ENCODE measurements around the gene HOTAIR. TPM values are rescaled to one million over a fixed set of nuclear protein-coding genes. Genes with fewer than 3 reads are reported as not detected.

HOTAIR gene
- total and polyA plus RNA-seq, 8 donors = not detected

DNA sequence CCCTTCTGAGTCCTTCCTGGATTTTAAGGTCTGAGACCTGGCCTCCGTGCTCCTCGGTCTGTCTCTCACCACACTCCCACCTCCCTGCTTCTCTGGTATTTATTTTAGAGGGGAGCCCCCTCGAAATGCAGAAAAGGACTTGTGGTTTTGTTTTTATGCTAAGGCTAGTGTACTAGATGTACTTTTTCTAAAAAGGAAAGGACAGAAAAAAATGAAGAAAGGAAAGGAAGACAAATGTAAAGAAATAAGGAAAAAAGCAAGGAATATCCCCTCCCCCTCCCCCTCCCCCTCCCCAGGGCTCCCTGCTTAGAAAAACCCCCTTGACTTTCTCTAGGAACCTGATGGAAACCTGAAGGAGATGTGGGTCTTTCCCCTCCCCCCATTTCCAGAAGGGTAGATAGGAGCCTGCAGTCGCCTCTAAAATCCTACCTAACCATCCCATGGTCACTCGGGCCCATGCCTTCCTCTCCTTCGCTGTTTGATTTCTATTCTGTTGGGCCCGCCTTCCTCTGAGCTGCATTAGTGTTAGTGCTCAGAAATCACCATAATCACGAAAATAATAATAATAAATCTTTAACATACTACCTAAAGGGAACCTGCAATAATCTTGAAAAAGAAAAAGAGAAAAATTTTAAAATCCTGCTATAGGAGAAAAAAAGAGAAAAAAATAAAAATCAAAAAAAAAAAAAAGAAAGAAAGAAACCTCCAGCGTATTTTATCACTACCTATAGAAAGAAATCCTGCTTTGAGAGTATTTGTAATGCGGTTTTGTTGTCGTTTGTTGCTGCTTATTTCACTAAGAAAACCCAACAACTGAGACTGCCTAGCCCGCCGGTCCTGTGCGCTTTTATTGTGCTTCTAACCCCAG lies 37.1 kb upstream of the HOTAIR start:
- Histone ChIP-seq H3K9me3 (peaks cover 0 to 5% (median 0%) of the 10 kb centered on the region in 4 donors), H3K36me3 (no peaks in the 10 kb centered on the region), H3K27ac (no peak overlapping the region), H3K4me1 (peaks cover 11 to 34% (median 27%) of the 10 kb centered on the region in 4 donors), H3K27me3 (peaks cover 45 to 100% (median 98%) of the 10 kb centered on the region in 3 donors), H3K4me3 (no peak overlapping the region)
- TF ChIP-seq POLR2A (IDR thresholded peaks at IDR 0.05) (no peak), POLR2AphosphoS5 (IDR thresholded peaks at IDR 0.05) (no peak), EP300 (IDR thresholded peaks at IDR 0.05) (no peak)
- TF ChIP-seq, protein P1, sequence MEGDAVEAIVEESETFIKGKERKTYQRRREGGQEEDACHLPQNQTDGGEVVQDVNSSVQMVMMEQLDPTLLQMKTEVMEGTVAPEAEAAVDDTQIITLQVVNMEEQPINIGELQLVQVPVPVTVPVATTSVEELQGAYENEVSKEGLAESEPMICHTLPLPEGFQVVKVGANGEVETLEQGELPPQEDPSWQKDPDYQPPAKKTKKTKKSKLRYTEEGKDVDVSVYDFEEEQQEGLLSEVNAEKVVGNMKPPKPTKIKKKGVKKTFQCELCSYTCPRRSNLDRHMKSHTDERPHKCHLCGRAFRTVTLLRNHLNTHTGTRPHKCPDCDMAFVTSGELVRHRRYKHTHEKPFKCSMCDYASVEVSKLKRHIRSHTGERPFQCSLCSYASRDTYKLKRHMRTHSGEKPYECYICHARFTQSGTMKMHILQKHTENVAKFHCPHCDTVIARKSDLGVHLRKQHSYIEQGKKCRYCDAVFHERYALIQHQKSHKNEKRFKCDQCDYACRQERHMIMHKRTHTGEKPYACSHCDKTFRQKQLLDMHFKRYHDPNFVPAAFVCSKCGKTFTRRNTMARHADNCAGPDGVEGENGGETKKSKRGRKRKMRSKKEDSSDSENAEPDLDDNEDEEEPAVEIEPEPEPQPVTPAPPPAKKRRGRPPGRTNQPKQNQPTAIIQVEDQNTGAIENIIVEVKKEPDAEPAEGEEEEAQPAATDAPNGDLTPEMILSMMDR (IDR thresholded peaks at IDR 0.05) = no peak
- intact Hi-C loops (cut with DNase I; ENCODE audit: low total_unique reads) = no loop called here
- no peak for DNase-seq
- WGBS, 5 donors = 17 to 27% (median 23%) methylated on average over 14 of the region's 14 CpGs

DNA sequence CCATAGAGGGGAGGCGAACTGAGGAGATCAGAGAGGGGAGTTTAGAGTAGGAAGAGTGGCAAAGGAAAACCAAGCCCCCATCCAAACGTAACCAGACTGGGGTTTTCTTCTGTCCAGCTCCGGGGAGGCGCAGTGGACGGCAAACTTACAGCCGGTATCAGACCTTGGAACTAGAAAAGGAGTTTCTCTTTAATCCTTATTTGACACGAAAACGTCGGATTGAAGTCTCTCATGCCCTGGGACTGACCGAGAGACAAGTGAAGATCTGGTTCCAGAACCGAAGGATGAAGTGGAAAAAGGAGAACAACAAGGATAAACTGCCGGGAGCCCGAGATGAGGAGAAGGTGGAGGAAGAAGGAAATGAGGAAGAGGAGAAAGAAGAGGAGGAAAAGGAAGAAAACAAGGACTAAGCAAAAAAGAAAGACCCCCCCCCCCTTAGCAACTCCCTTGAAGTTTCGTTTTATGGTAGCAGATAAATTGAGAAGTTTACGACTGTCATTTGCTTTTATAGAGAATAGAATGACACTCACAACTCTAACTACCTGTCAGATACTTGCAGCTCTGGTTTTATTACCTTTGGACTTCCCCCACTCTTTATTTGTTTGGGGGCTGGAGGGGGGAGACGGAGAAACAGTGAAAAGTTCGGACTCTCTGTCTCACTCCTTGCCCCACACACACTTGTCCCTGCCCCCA lies 36.4 kb upstream of the HOTAIR start:
- H3K27ac ChIP-seq = no peak overlapping the region
- intact Hi-C loops (cut with DNase I; ENCODE audit: low total_unique reads) = no loop called here

DNA sequence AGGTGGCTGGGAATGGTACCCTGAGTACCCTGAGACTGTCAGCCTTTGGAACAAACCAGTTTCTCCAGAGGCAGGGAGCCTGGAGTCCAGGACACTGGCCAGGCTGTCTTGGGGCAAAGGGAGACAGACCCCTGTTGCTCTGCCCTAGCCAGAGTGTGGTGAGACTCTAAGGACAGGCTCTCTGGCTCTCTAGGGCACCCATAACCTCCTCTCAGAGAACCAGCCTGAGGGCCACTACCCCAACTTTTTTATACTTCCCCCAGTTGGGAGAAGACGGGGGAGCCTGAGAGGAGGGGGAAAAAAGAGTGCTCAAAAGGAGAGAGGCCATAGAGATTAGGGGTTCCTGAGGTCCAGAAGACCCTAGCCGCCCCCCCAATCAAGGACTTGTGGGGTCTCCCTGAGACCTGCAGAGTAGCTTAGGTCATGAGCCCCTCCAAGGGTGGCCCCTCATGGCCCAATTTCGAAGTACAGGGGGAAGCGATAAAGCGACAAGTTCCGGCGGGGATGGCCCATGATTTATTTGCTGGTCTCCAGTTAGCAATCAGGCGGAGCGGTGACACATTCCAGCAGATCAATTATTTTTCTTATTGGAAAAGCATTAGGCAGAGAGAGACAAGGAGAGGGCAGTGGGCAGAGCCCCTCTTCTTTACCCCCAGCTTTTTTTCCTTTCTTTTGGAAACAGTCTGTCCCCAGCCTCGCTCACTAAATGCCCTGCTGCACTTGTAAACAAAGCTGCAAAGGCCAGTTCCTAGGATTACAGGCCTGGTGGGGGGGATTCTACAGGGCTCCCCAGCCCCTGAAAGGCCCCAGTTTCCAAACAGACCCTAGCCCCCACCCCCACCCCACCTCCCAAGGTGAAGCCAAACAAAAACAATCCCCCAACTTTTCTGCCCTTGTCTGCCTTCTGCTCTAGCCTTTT lies 35.6 kb upstream of the HOTAIR start:
- no peaks in the 10 kb centered on the region for H3K36me3 ChIP-seq
- H3K9me3 ChIP-seq = peaks cover 0 to 5% (median 0%) of the 10 kb centered on the region in 4 donors
- no peak overlapping the region for H3K27ac ChIP-seq
- peaks cover 43 to 100% (median 98%) of the 10 kb centered on the region in 3 donors for H3K27me3 ChIP-seq
- no peak overlapping the region for H3K4me3 ChIP-seq
- peaks cover 18 to 42% (median 33%) of the 10 kb centered on the region in 4 donors for H3K4me1 ChIP-seq
- intact Hi-C loops (cut with DNase I; ENCODE audit: low total_unique reads) = no loop called here
- no peak for DNase-seq
- 10 to 23% (median 19%) methylated on average over 10 of the region's 10 CpGs for WGBS, 5 donors
- no peak for TF ChIP-seq POLR2AphosphoS5 (IDR thresholded peaks at IDR 0.05)

More for the DNA sequence above, 36.4 kb upstream of the HOTAIR start:
- Histone ChIP-seq H3K36me3 (no peaks in the 10 kb centered on the region), H3K9me3 (peaks cover 0 to 5% (median 0%) of the 10 kb centered on the region in 4 donors), H3K27me3 (peaks cover 48 to 100% (median 98%) of the 10 kb centered on the region in 3 donors), H3K4me1 (peaks cover 17 to 35% (median 28%) of the 10 kb centered on the region in 4 donors), H3K4me3 (no peak overlapping the region)
- 7 to 11% (median 8%) methylated on average over 17 of the region's 17 CpGs for WGBS, 5 donors
- no peak for DNase-seq
- TF ChIP-seq EP300 (IDR thresholded peaks at IDR 0.05) = no peak
- TF ChIP-seq, protein P1 (IDR thresholded peaks at IDR 0.05) = no peak
- no peak for TF ChIP-seq POLR2A (IDR thresholded peaks at IDR 0.05)
- TF ChIP-seq POLR2AphosphoS5 (IDR thresholded peaks at IDR 0.05) = no peak

DNA sequence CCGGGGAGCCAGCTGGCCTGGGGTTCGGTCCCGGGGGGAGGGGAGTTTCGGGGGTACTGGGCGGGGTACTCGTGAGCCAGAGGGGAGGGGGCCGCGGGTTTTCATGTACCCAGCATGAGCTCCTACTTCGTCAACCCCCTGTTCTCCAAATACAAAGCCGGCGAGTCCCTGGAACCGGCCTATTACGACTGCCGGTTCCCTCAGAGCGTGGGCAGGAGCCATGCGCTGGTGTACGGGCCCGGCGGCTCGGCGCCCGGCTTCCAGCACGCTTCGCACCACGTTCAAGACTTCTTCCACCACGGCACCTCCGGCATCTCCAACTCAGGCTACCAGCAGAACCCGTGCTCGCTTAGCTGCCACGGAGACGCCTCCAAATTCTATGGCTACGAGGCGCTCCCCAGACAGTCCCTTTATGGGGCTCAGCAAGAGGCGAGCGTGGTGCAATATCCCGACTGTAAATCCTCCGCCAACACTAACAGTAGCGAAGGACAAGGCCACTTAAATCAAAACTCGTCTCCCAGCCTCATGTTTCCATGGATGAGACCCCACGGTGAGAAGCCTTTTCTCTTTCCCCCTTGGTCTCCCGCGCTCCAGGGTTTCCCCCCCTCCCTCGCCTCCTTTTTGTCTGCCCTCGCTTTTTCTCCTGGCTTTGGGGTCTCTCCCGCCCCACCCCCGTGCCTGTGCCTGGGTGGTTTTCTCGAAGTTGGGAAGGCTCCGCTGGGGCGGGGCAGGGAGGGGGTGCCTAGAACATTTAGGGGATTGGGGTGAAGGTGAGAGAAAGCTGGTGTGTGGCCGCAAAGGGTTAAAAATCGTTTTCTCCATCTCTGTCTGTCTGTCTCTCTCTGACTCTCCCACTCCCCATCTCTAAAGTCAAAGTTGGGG lies 34.7 kb upstream of the HOTAIR start:
- H3K4me1 ChIP-seq = peaks cover 15 to 36% (median 28%) of the 10 kb centered on the region in 4 donors
- intact Hi-C loops (cut with DNase I; ENCODE audit: low total_unique reads) = loop anchor here (5.0 kb wide), 1 partner anchor 198 kb away; no protein-coding TSS in a partner anchor
- no peaks in the 10 kb centered on the region for H3K9me3 ChIP-seq
- peak overlapping the region in 3 of 4 donors; percentile 16 to 41 (median 22) for H3K4me3 ChIP-seq
- WGBS, 5 donors = 3 to 6% (median 5%) methylated on average over 35 to 51 of the region's 51 CpGs
- DNase-seq = no peak
- H3K36me3 ChIP-seq = no peaks in the 10 kb centered on the region
- H3K27ac ChIP-seq = no peak overlapping the region
- H3K27me3 ChIP-seq = peaks cover 42 to 100% (median 98%) of the 10 kb centered on the region in 3 donors
- TF ChIP-seq POLR2A (IDR thresholded peaks at IDR 0.05) = no peak
- TF ChIP-seq POLR2AphosphoS5 (IDR thresholded peaks at IDR 0.05) = no peak
- TF ChIP-seq, protein P1 (IDR thresholded peaks at IDR 0.05) = no peak
- no peak for TF ChIP-seq EP300 (IDR thresholded peaks at IDR 0.05)

All from stomach (tissue), 9 donors.